ENCODE results near the gene RPL34. TPM values are rescaled to one million over a fixed set of nuclear protein-coding genes. Genes with fewer than 3 reads are reported as not detected.

The RPL34 gene
- total RNA-seq, 2 donors from 2014 or later = 712 to 767 TPM

DNA sequence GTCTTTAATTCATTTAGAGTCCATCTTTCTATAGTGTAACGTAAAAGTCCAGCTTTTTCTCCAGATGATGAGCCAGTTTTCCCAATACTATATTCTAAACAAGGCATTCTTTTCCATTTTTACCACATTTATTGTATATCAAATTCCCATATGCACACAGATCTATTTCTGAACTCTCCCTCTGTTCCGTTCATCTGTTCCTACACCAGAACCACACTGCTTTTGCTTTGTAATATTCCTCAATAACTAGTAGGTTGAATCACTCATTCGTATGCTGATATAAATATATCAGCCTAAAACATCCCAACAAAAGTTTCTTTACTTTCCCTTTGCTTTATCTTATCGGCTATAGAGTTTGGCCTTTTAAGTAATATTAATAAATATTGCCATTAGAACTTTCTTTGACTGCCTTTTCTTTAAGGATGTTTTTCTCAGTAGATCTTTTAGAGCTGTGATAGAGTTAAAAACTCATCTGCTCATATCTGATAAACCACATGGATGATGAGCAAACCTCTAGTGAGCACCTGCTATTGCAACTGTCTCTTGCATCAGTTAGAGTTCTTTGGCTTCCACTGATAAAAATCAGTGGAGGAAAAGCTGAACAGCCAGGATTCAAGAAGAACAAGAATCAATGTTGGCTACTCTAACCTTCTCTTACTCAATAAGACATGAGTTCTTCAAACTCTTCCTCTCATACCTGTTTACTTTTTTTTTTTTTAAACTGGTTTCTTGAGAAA lies 13.1 kb upstream of the RPL34 start:
- no peaks in the 10 kb centered on the region for H3K9me3 Mint-ChIP-seq

DNA sequence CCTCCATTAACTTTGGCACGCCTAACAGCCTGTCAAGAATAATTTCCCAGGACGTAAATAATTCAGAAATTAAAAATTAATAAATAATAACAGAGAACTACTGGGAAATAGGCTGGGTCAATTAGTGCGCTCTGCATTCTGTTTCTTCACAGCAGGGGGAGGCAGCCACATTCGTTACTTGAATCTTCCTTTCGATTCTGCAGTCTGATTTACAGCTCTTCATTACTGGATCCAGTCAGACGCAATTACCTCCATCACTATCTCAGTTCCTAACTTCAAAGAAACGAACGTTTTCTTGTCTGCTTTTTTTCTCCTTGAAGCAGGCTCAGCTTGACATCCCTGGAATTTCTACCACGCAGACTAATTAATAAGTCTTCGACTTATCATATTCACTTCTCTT lies 9.0 kb upstream of the RPL34 start:
- H3K27me3 Mint-ChIP-seq = peaks cover 0 to 13% of the 10 kb centered on the region in 2 donors
- ATAC-seq = no peak
- H3K4me3 Mint-ChIP-seq = no peak overlapping the region
- no peak overlapping the region for H3K27ac Mint-ChIP-seq
- H3K4me1 Mint-ChIP-seq (ENCODE audit: low read depth in 2 of 2) = no peaks in the 10 kb centered on the region
- DNase-seq (ENCODE audit: low spot score) = no peak
- peaks cover 11% of the 10 kb centered on the region for H3K36me3 Mint-ChIP-seq
- H3K9me3 Mint-ChIP-seq = no peaks in the 10 kb centered on the region

More for the DNA sequence above, 13.1 kb upstream of the RPL34 start:
- Mint-ChIP-seq H3K36me3 (peaks cover 6% of the 10 kb centered on the region), H3K4me1 (ENCODE audit: low read depth in 2 of 2) (no peaks in the 10 kb centered on the region), H3K4me3 (no peak overlapping the region), H3K27me3 (peaks cover 0 to 13% of the 10 kb centered on the region in 2 donors), H3K27ac (no peak overlapping the region)
- no peak for ATAC-seq
- no peak for DNase-seq (ENCODE audit: low spot score)

DNA sequence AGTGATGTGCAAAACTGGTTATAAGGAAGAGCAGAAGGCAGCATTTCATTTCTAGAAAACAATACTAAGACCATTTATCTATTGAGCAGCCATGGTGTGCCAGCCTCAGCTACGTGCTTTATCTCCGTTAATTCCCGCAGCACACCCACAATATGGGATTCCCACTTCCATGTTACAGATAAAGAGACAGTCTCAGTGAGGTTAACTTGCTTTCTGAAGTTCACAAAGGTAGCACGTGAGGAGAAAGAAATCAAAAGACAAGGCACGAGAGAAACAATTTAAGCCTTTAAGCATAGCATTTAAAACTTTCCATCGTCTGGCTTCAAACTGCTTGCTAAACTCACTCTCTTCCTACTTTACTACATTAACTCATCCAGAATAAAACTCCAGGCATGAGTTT lies 8.0 kb upstream of the RPL34 start:
- ATAC-seq = no peak
- DNase-seq (ENCODE audit: low spot score) = no peak
- peaks cover 11% of the 10 kb centered on the region for H3K36me3 Mint-ChIP-seq
- no peaks in the 10 kb centered on the region for H3K4me1 Mint-ChIP-seq (ENCODE audit: low read depth in 2 of 2)
- H3K27me3 Mint-ChIP-seq = peaks cover 0 to 13% of the 10 kb centered on the region in 2 donors
- H3K27ac Mint-ChIP-seq = no peak overlapping the region
- no peak overlapping the region for H3K4me3 Mint-ChIP-seq
- no peaks in the 10 kb centered on the region for H3K9me3 Mint-ChIP-seq

DNA sequence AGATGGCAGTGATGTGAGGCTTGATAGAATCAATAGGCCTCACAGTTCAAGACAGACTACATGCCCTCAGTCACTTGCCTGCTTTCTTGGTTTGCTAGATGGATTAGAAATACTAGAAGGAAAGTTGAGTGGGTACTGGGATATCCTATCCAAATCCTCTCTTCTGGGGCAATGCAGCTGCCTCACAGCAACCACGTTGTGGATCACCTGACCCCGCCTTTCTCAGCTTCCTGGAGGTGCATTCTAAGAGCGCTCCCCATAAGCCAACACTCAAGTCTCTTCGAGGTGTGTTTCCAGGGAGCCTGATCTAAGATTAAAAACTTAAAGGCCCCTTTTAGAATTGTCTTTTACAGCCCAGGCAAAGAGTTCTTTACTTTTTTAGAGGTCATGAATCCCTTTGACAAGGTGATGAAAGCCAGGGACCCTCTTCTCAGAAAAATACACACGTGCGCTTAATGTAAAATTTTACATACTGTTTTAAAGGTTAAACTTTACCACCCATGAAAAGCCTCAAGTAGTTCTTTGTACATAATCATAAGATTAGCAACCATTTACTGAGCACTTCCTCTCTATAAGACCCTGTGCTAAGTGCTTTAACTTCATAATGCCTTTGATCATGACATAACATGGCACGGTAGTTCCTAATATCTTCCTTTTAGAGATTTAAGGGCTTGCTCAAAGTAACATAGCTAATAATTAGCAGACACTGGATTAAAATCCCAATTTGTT lies 840 bp upstream of the RPL34 start:
- H3K4me1 Mint-ChIP-seq (ENCODE audit: low read depth in 2 of 2) = peaks cover 33 to 50% of the 10 kb centered on the region in 2 donors
- no peak for ATAC-seq

DNA sequence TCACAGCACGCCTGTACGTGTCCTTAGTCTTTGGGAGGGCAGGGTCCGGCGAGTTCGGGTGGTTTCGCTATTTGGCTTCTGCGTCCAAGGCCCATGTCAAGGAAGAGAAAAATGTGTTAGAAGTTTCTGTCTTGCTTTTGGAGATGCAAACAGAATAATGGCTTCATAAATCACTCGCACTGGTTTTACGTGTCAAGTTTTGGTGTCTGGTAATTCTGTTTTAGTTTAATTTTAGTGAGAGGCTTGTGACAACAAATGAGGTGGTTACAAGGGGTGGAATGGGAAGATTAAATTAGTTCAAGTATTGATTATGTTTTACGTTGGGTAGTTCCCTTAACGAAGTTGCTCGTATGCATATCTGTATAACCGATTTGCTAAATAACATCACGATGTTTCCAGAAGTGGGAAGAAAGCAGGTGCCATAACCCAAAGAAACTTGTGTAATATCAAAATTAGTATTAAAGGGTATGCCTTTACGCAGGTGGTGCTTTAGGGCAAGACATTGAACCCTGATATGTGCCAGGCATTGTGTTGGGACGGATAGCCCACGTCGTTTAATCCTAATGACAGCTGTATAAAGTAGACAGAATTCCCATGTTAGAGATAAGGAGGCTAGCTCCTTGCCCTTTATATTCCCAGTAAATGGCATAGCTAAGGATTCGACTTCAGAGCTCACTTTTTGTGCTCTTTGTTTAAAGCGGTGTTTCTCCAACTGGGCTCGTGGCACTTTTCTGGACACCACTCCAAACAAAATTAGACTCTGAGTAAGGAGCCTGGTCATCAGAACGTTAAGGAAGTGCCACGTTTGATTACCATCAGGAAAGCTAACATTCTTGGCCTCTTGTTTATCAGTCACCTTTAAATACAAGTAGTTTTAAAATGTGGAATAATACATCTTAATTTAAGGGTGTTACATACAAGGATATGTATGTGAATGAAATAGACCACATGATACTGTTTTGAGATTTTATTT lies 843 bp downstream of the RPL34 start:
- Mint-ChIP-seq H3K36me3 (peaks cover 43% of the 10 kb centered on the region), H3K27ac (peak overlapping the region; percentile 99 to 100), H3K27me3 (no peaks in the 10 kb centered on the region), H3K4me1 (ENCODE audit: low read depth in 2 of 2) (peaks cover 38 to 51% of the 10 kb centered on the region in 2 donors), H3K9me3 (no peaks in the 10 kb centered on the region), H3K4me3 (peak overlapping the region; percentile 98)
- DNase-seq (ENCODE audit: low spot score) (no peak), ATAC-seq (peak in 1 of 2 donors; percentile 10)

More for the DNA sequence above, 840 bp upstream of the RPL34 start:
- DNase-seq (ENCODE audit: low spot score) = no peak
- H3K27me3 Mint-ChIP-seq = no peaks in the 10 kb centered on the region
- peak overlapping the region; percentile 99 to 100 for H3K27ac Mint-ChIP-seq
- no peaks in the 10 kb centered on the region for H3K9me3 Mint-ChIP-seq
- H3K36me3 Mint-ChIP-seq = peaks cover 34% of the 10 kb centered on the region
- peak overlapping the region; percentile 98 for H3K4me3 Mint-ChIP-seq

DNA sequence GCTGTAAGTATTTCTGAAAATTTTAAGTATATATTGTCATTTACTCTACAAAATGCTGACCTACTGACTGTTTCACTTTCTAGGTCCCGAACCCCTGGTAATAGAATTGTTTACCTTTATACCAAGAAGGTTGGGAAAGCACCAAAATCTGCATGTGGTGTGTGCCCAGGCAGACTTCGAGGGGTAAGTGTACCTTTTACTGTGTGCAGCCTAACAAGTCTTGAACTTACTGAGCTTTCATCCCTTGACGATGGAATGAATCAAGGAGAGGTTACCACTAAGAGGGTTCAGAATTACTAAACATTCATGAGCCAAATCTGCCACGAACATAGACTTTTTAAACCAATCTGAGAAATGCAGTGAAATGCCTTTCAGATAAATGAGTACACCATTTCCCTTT lies 1.6 kb downstream of the RPL34 start:
- H3K9me3 Mint-ChIP-seq = no peaks in the 10 kb centered on the region
- H3K4me3 Mint-ChIP-seq = peak overlapping the region; percentile 98
- peak overlapping the region in 1 of 2 donors; percentile 99 for H3K27ac Mint-ChIP-seq
- H3K36me3 Mint-ChIP-seq = peaks cover 43% of the 10 kb centered on the region
- ATAC-seq = no peak
- no peaks in the 10 kb centered on the region for H3K27me3 Mint-ChIP-seq
- H3K4me1 Mint-ChIP-seq (ENCODE audit: low read depth in 2 of 2) = peaks cover 38 to 51% of the 10 kb centered on the region in 2 donors
- DNase-seq (ENCODE audit: low spot score) = no peak

DNA sequence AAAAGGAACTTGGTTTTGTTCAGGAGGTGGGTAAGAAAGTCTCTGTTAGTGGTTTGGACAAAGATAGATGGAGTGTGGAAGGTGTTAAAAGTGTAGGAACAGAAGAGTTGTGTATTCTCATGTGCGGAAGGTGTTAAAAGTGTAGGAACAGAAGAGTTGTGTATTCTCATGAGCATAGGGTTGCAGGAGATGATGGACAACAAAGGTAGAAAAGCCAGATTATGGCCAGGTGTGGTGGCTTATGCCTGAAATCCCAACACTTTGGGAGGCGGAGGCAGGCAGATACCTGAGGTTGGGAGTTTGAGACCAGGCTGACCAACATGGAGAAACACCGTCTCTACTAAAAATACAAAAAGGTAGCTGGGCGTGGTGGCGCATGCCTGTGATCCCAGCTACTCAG lies 2.5 kb downstream of the RPL34 start:
- ATAC-seq (no peak), DNase-seq (ENCODE audit: low spot score) (no peak)
- Mint-ChIP-seq H3K36me3 (peaks cover 43% of the 10 kb centered on the region), H3K9me3 (no peaks in the 10 kb centered on the region), H3K27me3 (no peaks in the 10 kb centered on the region), H3K4me3 (peak overlapping the region; percentile 98), H3K27ac (peak overlapping the region; percentile 76 to 99), H3K4me1 (ENCODE audit: low read depth in 2 of 2) (peaks cover 38 to 51% of the 10 kb centered on the region in 2 donors)

DNA sequence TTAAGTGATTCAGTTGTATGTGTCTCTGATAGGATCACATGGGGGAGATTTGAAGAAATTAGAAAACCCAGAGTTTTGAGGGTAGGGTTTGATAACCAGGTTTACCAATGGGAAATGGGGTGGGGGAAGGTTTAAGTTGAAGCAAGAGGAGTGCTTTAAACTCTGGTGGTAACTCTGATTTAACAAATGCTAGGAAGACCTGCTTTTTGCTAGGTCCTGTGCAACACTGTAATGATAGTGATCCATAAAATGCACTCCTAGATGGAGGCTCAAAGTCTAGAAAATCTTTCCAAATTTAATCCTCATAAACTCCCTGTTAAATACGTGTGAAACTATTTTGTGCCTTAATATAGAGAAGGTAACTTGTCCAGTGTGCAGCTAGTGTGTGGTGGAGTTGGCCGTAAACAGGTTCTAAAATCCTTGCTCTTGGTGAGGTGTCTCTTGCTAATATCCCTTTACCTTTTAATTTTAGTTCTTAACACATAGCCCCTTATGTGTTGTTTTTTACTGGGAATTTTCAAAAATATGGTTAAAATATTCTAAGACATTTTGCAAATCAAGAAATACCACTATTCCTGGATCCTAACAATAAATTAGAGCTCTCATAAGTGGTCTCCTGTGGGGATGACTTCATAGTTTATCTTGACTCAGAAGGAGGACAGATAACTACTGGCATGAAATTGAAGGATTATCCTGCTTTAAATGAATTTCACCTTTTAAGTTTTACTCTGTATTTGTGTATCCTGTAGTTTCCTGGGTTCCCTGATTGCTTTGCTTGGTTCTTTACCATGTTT lies 4.1 kb downstream of the RPL34 start:
- no peaks in the 10 kb centered on the region for H3K9me3 Mint-ChIP-seq
- peaks cover 43% of the 10 kb centered on the region for H3K36me3 Mint-ChIP-seq
- H3K4me1 Mint-ChIP-seq (ENCODE audit: low read depth in 2 of 2) = peaks cover 38 to 42% of the 10 kb centered on the region in 2 donors
- no peak for DNase-seq (ENCODE audit: low spot score)
- H3K4me3 Mint-ChIP-seq = peak overlapping the region; percentile 68
- H3K27ac Mint-ChIP-seq = peak overlapping the region; percentile 22 to 58
- no peak for ATAC-seq
- no peaks in the 10 kb centered on the region for H3K27me3 Mint-ChIP-seq

DNA sequence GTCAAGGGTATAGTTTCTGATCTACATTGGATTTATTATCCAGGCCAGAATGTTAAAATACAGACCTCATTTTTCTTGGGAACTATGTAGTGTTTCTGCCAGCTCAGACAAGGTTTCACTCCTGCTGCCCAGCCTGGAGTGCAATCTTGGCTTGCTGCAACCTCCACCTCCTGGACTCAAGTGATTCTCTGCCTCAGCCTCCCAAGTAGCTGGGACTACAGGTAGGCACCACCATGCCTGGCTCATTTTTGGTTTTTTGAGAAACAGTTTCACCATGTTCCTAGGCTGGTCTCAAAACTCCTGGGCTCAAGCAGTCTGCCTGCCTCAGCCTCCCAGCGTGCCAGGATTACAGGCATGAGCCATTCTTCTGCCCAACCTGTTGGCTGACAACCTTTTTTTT lies 5.7 kb downstream of the RPL34 start:
- Mint-ChIP-seq H3K4me3 (no peak overlapping the region), H3K9me3 (no peaks in the 10 kb centered on the region), H3K27me3 (no peaks in the 10 kb centered on the region), H3K4me1 (ENCODE audit: low read depth in 2 of 2) (peaks cover 24 to 27% of the 10 kb centered on the region in 2 donors), H3K36me3 (peaks cover 44% of the 10 kb centered on the region), H3K27ac (no peak overlapping the region)
- ATAC-seq (no peak), DNase-seq (ENCODE audit: low spot score) (no peak)

DNA sequence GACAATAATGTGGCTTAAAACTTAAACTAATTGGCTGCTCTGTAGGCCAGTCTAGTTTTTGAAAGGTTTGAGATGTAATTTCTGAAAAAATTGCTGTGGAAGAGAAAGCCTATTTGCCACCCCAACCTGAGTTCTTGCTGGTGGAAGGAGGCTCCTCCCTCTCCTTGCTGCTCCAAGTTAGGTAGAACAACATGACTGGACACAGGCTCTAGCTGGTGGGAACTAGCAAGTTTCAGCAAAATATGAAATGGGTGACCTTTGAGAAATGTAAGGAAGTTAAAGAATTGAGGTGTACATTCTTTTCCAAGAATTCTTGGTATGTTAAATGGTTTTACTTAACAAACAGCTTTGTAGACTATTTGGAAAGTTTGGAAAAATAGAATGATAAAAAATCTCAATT lies 8.0 kb downstream of the RPL34 start:
- no peak for ATAC-seq
- Mint-ChIP-seq H3K4me1 (ENCODE audit: low read depth in 2 of 2) (peaks cover 13 to 16% of the 10 kb centered on the region in 2 donors), H3K27me3 (no peaks in the 10 kb centered on the region), H3K4me3 (no peak overlapping the region), H3K9me3 (no peaks in the 10 kb centered on the region), H3K36me3 (peaks cover 37% of the 10 kb centered on the region), H3K27ac (no peak overlapping the region)
- DNase-seq (ENCODE audit: low spot score) = no peak

DNA sequence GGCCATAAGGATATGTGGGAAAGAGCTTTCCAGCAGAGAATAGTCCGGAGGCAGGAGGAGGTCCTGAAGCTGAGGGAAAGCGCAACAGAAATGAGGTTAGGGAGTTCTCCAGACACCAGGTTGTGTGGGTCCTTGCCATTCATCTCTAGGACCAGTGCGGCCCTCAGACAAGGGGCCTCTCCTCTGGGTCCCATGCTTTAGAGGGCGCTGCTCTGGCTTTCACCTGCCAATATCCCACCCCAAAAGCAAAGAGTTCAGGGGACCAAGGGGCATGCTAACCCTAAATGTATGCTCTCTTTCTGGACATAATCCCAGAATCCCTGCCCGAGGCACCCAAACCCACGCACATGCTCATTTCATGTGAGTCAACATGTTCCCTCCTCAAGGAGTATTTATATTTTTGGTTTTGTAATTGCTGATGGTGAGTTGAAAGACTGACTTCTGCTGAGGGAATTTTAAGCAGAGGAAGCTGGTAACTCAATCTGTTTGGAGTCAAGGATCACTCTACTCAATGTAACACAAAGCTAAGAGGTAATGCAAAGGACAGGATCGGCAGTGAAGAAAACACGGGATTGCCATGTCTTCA lies 14.8 kb downstream of the RPL34 start:
- H3K4me1 Mint-ChIP-seq (ENCODE audit: low read depth in 2 of 2) = peaks cover 0 to 3% of the 10 kb centered on the region in 2 donors
- H3K36me3 Mint-ChIP-seq = peaks cover 22% of the 10 kb centered on the region
- ATAC-seq = no peak
- H3K27ac Mint-ChIP-seq = no peak overlapping the region
- no peaks in the 10 kb centered on the region for H3K9me3 Mint-ChIP-seq
- DNase-seq (ENCODE audit: low spot score) = no peak
- H3K4me3 Mint-ChIP-seq = no peak overlapping the region
- no peaks in the 10 kb centered on the region for H3K27me3 Mint-ChIP-seq

DNA sequence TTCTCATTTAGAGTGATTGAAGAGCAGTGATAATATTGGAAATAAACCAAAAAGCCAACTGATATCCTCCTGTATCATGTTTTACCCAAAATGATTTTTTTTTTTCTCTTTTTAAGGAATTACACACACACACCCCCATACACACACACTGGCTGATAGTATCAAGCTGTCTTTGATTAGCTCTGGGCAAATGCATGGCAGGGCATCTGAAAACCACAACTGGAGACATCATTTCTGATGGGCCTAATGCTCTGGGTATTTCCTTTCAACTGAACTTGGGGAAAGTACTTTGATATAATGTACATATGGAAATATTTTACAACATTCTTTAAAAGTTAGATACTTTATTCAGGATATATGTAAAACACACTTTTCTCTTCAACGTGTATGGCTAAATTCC lies 15.9 kb downstream of the RPL34 start:
- H3K27me3 Mint-ChIP-seq = no peaks in the 10 kb centered on the region

More for the DNA sequence above, 15.9 kb downstream of the RPL34 start:
- no peak for DNase-seq (ENCODE audit: low spot score)
- Mint-ChIP-seq H3K9me3 (no peaks in the 10 kb centered on the region), H3K4me3 (no peak overlapping the region), H3K27ac (no peak overlapping the region), H3K4me1 (ENCODE audit: low read depth in 2 of 2) (peaks cover 0 to 3% of the 10 kb centered on the region in 2 donors), H3K36me3 (peaks cover 16% of the 10 kb centered on the region)
- no peak for ATAC-seq

Data from natural killer cell treated with Interleukin-12 subunit alpha and Interleukin-12 subunit beta and Interleukin-15 and Interleukin-18, amount 100 ng/mL, for 72 hours (primary cell).